ENCODE results near the gene ANKDD1B.

- TF ChIP-seq ATF3 (IDR thresholded peaks at IDR 0.05; ENCODE audit: insufficient read depth, low read depth, low read length), result no peak
- TF ChIP-seq CTCF (IDR thresholded peaks at IDR 0.05; ENCODE audit: control extremely low read depth in 1 of 3, insufficient read depth in 1 of 3, low read depth in 1 of 3, low read length in 3 of 3), result no peak
- TF ChIP-seq POLR2AphosphoS5 (IDR thresholded peaks at IDR 0.05; ENCODE audit: low read depth, low read length), result no peak
- TF ChIP-seq TEAD4 (IDR thresholded peaks at IDR 0.05; ENCODE audit: low read depth, low read length), result no peak
- no peak for TF ChIP-seq BRCA1 (IDR thresholded peaks at IDR 0.05; ENCODE audit: low read depth, low read length)
Measured at GRCh38 chr5:75659791-75660450, 48.7 kb downstream of the ANKDD1B start.

Data from H1 (cell line).